Stimulated activated CD8-positive, alpha-beta memory T cell treated with anti-CD3 and anti-CD28 coated beads, Interleukin-12 subunit alpha, Interleukin-12 subunit beta, amount 100 ng/mL, for 24 hours (primary cell): ENCODE measurements around the gene IFTAP.
"Not testable (repeated sequence)": the region's sequence is repeated elsewhere in the genome, so short reads cannot be mapped to it uniquely, and the experiment has no call there.

ENCODE experiments used
- DNase-seq: peaks from one replicate; pipeline ENCODE4 v3.0.0-alpha.2; 2020; ENCODE audit errors: extremely low read depth

Gene IFTAP

DNA sequence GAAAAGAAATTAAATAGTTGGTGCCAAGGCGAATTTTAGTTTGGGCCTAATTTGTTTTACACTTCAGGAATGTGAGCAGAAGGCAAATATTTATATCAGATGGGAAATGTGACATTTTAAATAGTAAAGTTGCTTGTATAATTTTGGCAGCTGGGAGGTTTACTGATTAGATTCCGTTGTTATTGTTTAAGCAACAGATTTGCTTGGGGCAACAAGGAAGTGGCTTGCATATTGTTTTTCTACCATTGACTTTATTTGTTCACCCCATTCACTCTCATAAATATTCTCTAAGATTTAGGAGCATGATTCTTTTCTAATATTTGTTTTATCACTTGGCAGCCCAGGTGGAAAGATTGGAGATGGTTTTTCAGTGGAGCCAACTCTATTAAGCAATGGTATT, 44.3 kb downstream of the IFTAP start:
- DNase-seq: no peak

DNA sequence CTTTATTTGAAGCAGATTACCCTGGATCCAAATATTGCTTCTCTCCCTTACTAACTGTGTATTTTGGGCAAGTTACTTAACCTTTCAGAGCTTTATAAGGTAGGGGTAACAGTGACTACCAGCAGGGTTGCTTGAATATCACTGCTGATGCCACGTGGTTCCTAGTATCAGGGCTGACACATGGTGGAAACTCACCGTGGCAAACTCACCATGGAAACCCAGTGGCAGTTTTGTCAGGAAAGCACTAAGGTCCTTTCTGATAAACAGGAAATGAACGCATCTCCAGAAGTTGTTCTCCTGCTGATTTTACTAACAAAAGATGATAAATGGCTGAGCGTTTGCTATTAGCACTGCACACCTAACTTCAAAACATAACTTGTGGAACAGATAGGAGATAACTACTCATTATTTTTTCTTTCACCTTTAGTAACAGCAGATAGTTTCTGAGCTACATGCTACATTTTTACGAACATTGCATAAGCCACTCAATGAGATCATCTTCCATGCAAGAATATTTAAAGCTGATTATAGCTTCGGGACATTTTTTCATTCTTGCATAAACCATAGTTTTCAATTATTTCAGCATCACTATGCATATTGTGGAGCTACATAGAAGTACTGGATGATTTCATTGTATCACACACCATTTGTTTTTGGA, 63.4 kb downstream of the IFTAP start:
- no peak for DNase-seq

DNA sequence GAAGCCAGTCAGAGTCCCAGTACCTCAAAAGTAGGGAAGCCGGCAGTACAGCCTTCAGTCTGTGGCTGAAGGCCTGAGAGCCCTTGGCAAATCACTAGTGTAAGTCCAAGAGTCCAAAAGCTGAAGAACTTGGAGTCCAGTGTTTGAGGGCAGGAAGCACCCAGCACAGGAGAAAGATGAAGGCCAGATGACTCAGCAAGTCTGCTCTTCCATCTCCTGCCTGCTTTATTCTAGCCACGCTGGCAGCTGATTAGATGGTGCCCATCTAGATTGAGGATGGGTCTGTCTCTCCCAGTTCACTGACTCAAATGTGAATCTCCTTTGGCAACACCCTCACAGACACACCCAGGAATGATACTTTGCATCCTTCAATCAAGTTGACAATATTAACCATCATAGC, 67.1 kb downstream of the IFTAP start:
- DNase-seq: not testable (repeated sequence)

DNA sequence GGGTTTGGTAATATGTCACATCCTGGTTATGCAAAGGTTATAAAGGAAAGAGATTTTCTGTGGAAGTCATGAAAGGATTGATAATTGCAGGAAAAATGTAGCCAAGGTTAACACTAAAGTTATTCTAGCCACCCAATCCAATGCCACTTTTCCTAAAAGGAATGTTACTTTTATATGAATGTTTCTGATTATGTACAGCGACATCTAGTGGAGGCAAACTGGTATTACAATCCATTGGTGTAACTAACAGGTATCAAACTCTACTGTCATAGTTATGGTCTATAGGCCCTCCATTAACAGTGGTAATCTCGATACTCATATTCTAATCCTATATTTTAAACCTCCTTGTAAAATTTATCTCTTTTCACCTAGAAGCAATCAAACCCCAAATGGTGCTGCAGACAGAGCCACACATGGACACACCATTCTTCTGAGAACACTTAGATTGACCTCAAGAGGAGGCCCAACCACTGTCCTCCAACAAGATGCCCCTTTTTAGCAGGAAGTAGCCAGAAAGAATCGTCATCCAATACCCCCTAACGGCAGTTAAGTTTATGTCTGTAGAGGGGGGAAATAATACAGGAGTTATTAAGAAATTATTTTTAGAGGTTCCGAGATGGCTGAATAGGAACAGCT, 78.6 kb downstream of the IFTAP start:
- no peak for DNase-seq

DNA sequence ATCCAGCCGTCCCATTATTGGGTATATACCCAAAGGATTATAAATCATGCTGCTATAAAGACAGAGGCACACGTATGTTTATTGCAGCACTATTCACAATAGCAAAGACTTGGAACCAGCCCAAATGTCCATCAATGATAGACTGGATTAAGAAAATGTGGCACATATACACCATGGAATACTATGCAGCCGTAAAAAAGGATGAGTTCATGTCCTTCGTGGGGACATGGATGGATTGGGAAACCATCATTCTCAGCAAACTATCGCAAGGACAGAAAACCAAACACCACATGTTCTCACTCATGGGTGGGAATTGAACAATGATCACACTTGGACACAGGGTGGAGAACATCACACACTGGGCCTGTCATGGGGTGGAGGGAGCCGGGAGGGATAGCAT, 85.2 kb downstream of the IFTAP start:
- not testable (repeated sequence) for DNase-seq

DNA sequence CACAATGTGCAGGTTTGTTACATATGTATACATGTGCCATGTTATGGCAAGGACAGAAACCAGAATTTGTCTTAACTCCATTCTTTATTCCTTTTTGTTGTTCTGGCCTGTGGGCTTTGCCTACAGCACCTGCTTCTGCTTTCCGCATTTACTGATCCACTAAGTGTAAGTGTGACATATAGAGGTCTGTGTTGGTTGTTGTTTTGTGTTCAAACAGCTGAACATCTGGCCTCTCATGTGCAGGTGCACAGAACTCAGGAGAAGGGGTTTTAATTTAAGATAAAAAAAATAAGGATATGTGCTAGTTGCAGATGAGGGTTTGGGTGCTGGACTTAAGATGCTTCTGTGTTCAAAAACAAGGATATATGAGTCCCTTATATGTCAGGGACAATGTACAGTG, 89.5 kb downstream of the IFTAP start:
- DNase-seq: no peak

DNA sequence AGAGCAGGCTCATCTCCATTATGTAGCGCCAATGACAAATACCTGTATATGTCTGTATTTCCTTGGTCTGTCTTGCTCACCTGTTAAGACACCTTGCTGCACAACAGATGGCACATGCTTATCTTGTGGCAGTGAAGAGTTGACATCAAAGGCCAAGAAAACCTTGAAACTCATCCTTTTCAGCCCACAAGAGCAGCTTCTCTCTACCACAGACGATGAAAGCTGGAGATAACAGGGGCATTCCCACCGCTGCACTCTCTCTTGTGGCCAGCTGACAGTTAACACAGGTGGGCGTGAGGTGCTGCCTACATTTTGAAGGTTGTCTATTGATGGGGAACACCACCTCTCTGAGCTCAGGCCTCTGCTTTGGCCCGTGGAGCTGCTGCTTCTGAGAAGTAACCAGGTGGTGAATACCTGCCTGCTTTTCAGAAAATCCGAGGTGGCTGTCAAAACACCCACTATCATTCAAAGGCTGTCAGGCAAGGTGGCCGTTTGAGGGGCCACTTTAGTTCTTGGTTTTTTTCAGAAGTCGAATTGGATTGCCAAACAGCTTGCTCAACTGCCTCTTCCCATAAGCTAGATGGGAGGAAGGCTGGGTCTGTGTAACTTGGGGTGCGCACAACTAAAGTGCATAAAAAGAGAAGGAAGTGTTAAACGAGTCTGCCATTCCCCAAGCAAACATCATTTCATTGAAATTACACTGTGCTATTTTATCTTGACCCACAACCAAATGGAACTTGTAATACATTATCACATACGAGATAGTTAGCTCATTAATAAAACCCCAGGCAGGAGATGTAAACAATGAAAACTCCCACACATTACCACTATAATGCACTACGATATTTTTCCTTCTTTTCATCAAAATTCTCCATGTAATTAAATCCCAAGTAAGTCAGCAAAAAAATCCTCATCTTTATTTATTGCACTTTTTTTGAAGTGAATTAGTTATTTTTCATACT, 90.8 kb downstream of the IFTAP start:
- DNase-seq: no peak

DNA sequence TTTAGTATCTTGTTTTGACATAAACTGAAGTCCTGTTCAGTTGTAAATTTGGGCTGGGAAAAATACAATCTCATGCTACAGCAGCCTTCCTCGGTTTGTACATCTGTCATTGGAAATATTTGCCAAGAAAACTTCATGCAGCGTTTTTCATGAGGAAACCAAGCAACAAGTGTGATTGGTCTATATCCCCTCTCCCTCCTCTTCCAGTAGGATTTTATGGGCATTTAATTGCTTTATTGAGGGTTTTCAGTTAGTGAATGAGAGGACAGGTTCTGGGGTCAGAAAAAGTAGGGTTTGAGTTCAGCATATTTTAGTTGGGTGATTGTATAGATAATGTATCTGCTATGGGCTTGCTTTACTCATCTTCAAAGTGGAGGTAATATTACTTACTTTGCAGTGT, 93.8 kb downstream of the IFTAP start:
- DNase-seq: no peak

DNA sequence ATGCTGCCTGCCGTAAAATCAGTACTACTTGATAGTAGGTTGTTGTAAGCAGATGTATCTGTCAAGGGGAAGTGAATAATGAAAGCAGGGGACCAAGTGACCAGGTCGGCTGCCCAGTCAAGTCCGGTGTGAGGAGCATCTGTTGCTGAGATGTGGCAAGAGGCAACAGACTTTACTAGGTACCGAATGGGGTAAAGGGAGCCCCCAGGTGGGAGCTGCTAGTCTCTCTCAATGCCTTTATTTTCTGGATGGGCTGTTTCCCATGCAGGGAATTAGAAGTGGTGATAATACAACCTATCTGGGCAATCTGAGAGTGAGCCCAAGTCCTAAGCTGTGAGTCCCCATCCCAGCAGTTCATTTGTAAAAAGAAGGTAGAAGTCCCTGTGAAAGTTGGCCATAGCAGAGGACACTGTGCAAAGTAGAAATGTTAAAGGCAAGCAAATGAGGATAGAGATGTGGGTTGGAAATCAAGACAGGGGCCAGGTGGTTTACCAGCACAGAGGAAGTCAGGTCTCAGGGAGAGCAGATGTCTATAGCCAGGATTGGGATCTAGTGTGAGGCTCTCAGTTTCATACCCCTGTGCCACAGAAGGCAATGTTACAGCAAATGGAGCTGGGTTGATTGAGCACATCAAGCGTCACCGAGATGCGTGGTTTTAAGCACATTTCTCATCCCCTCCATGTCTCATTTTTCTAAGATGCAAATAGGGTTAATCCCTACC, 94.4 kb downstream of the IFTAP start:
- DNase-seq: no peak

DNA sequence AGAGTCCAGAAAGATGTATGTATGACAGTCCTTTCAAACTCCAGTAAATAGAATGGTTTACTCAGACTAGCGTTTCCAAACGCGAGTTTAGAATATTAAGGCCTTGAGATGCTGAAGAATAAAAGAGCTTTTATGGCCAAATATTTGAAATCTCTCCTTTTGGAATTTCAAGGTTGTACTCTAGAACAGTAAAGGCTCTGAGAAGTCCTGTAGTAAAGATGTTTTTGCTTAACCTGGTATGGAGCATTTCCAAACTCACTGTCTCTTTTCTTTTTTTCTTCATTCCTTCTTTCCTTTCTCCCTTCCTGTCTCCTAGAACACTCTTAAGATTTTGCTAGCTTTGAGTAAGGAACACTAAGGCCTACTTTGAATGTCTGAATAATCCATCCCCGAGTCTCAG, 95.1 kb downstream of the IFTAP start:
- DNase-seq: no peak

DNA sequence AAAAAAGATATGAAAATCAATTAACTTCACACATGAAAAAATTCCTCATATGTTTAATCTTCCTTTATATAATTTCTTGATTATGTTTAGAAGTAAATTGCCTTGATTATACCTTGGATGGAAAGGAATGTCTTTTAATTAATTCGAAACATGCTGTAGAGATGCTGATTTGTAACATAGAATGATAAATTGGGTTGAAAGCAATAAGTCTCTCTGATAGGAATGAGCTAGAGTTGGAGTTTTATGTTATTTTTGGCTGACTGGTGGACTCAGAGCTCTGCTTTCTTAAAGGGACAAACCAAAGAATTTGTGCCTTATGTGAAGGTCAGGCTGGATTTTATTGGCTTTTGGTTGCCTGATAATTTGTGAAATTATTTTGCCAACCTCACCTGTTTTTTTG, 98.4 kb downstream of the IFTAP start:
- DNase-seq: no peak

DNA sequence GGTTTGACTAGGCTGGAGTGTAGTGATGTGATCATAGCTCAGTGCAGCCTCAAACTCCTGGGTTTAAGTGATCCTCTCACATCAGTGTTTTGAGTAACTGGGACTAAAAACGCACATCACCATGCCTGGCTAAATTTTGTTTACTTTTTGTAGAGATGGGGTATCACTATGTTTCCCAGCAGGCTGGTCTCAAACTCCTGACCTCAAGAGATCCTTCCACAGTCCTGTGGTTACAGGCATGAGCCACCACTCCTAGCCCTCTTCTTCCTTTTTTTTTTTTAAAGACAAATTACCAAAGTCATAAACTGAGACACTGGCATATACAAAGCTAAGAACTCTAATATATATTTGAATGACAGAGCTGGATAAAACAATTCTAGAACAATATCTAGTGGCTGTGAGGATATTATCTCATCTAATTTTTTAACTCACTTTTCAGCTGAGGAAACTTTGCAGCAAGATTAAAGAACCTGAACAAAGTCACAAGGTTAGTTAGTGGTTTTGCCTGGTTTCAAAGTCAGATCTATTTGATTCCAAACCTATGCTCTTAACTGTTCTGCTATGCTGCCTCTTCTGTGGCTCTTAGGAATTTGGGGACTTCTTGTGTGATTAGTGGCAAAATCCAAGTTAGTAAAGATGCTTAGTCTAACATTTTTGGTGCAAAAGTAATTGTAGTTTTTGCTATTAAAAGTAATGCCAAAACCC, 99.0 kb downstream of the IFTAP start:
- DNase-seq: no peak

DNA sequence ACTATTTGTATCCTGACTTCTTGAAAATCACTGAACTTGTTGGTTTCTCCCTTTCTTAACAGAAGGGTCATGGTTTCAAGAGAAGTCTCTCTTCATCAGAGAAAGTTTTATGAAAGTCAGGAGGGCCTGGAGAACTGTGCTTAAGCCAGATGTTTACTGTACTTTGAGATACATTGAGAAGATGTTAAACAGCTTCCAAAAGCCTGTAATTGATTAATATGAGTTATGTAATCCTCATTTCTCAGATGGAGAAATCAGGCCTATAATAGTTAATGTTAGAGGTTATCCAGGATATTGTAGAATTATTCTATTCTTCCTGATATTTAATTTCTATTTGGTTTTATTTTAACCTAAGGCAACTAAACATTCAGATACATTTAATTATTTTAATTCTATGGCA, 100.8 kb downstream of the IFTAP start:
- DNase-seq: no peak

DNA sequence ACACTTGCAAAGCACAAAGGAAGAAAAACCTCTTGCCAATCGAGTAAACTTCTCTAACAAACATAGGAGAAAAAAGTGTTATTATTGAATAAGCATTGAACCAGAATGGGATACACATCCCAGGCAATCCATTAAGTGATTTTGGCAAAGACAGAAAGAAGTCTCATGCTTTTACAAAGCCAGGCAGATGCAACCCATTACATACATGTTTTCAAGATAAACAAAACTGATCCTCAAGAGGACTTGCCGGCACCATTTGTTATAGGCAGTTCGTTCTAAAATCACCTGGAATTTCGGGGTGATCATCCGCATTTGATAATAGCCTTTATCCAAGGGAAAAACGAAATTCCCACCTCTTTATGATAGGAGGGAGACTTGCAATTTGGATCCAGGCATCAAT, 101.3 kb downstream of the IFTAP start:
- DNase-seq: no peak

DNA sequence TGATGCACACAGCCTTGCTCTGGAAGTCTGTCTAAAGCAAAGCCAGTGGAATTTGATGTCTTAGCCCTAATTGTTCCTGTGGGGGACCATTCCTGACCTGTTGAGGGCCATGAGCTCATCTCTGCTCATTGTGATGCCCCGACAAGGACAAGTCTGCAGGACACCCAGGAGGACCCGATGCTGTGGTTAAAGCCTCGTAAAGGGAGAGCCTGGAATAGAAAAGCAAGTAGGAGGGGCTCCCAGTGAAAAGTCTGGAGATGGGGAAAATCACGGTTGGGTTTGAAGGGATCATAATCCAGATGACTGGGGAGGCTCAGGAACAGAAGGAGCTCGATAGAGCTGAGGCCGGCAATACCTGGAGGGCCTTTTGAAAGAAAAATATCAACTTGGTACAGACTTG, 102.2 kb downstream of the IFTAP start:
- no peak for DNase-seq

DNA sequence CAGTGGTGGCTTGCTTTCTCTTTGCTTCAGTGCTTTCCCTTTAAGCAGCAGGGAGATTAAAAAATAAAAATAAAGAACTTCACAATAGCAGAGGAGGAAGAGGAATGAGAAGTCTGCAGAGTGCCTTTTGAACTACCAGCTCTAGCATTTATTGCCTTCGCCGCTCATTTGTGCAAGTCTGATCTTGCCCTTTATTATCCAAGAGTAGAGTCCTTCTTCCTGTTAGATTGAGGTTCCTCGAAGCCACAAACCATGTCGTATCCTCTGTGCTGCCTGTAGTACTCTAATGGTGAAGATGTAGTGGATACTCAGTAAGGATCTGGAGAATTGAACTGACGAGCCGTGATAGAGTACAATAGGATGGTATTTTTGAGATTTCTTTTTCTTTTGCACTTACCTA, 105.0 kb downstream of the IFTAP start:
- DNase-seq: no peak

DNA sequence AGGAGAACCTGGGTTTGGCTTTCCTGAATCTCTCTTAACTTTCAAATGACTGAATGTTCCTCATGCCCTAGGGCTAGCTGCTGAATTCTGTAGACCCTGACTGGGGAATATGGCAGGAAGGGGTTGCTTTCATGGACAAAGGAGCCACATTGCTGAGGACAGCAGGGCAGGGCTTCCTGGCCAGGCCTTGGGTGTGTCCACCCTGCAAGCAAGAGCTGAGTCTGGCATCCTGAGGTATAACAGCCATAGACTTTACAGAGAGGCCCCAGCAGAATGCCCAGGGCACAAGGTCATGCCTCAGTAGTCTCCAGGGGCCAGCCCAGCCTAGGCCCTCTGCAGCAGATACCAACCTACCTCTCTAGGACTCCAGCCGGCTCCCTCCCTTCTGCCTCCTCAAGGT, 105.9 kb downstream of the IFTAP start:
- DNase-seq: no peak

DNA sequence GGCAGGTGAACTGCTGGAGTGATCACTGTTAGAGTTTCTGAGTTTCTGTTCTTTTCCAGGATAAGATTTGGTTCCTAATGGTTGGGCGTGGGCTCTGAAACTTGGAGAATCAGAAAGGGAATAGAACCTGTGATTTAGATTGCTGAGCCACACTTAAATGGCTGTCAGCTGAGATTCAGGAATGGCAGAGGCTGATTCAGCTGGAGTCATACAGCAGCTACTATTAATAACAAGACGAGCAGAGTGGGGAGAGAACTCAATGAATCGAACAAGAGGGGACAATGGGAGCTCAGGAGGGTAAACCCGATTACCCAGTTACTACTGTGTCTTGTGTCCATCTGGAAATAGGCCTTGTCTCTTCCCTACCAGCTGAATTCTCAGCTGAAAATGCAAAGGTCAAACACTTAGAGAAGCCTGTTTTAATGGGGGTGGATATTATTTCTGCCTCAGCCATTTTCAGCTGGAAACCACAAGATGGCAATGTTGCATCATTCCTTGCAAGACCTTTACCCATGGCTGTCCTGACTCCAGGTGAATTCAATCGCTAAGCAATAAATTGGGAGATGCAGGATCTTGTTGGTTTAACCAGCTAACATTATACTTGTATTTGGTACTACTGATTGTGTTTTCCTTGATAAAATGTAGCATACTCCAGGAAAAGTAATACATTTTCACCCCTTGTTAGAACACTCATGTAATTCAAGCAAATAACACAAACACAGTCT, 108.2 kb downstream of the IFTAP start:
- no peak for DNase-seq

DNA sequence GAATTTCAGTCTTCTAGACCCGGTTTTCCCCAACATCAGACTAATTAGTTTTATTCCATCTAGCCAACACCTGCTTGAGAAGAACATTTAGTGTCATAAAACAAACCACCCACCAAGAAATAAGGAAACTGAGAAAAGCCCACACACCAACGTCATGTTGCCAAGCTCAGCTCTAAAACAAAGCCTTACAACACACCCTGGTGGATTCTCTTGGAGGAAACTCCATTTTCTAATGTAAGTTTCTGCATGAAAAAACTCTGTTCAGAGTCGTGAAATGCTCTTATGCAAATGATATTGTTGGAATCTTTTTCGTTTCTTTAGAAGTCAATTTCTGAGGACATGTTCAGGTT, 108.7 kb downstream of the IFTAP start:
- DNase-seq: no peak
